ENCODE results near the gene SEZ6L2.

The SEZ6L2 gene

GRCh38 chr16:29905668-29906067 is 6.3 kb upstream of the SEZ6L2 start:
- ChIA-PET POLR2A (ENCODE audit: low non-redundant PET) (no interaction called here), CTCF (no interaction called here)
- TF ChIP-seq, protein P1, sequence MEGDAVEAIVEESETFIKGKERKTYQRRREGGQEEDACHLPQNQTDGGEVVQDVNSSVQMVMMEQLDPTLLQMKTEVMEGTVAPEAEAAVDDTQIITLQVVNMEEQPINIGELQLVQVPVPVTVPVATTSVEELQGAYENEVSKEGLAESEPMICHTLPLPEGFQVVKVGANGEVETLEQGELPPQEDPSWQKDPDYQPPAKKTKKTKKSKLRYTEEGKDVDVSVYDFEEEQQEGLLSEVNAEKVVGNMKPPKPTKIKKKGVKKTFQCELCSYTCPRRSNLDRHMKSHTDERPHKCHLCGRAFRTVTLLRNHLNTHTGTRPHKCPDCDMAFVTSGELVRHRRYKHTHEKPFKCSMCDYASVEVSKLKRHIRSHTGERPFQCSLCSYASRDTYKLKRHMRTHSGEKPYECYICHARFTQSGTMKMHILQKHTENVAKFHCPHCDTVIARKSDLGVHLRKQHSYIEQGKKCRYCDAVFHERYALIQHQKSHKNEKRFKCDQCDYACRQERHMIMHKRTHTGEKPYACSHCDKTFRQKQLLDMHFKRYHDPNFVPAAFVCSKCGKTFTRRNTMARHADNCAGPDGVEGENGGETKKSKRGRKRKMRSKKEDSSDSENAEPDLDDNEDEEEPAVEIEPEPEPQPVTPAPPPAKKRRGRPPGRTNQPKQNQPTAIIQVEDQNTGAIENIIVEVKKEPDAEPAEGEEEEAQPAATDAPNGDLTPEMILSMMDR (conservative IDR thresholded peaks at IDR 0.05; ENCODE audit: low read depth), result no peak
- no peak overlapping the region for H3K27ac ChIP-seq
- DNase-seq (ENCODE audit: low spot score), result no peak

GRCh38 chr16:29904947-29905346 is 5.6 kb upstream of the SEZ6L2 start:
- no peak for DNase-seq (ENCODE audit: low spot score)
- ChIA-PET POLR2A (ENCODE audit: low non-redundant PET) (no interaction called here), CTCF (no interaction called here)
- TF ChIP-seq, protein P1 (conservative IDR thresholded peaks at IDR 0.05; ENCODE audit: low read depth), result no peak
- H3K27ac ChIP-seq, result no peak overlapping the region

- TF ChIP-seq, protein P1 (conservative IDR thresholded peaks at IDR 0.05; ENCODE audit: low read depth), result no peak
- ChIA-PET CTCF (no interaction called here), POLR2A (ENCODE audit: low non-redundant PET) (no interaction called here)
- H3K27ac ChIP-seq, result no peak overlapping the region; the same call in 1 of the 2 replicates
- DNase-seq (ENCODE audit: low spot score), result no peak
These were observed 4.2 kb upstream of the SEZ6L2 start for GRCh38 chr16:29903590-29903989.

GRCh38 chr16:29901607-29901945 is 2.2 kb upstream of the SEZ6L2 start:
- TF ChIP-seq, protein P1 (conservative IDR thresholded peaks at IDR 0.05; ENCODE audit: low read depth), result no peak
- ChIA-PET POLR2A (ENCODE audit: low non-redundant PET) (no interaction called here), CTCF (interaction anchor here (0.7 to 1.3 kb wide), 2 partner anchors 23 to 130 kb away, joined by 3 read pairs; no protein-coding TSS in a partner anchor)
- DNase-seq (ENCODE audit: low spot score), result no peak
- peak overlapping the region; percentile 80 for H3K27ac ChIP-seq

DNA sequence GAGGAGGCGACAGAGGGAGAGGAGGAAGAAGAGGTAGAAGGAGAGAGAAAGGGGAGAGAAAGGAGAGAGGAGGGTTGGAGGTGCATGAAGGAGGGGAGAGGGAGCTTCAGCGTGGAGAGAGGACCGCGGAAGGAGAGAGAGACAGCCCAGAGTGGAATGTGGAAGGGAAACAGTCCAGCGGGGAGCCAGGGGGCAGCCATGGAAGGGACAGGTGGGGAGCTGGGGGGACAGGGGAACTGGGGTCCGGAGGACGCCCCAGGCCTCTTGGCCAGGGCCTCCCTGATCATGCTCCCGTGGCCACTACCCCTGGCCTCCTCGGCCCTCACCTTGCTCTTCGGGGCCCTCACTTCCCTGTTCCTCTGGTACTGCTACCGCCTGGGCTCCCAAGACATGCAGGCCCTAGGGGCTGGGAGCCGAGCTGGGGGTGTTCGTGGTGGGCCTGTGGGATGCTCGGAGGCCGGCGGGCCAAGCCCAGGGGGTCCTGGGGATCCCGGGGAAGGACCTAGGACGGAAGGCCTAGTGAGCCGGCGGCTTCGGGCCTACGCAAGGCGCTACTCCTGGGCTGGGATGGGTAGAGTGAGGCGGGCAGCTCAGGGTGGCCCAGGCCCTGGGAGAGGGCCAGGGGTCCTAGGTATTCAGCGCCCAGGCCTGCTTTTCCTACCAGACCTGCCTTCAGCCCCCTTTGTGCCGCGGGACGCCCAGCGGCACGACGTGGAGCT is 1.7 kb upstream of the SEZ6L2 start:
- DNase-seq (ENCODE audit: low spot score), result no peak
- CTCF ChIA-PET, result interaction anchor here (0.7 to 1.3 kb wide), 2 partner anchors 23 to 131 kb away, joined by 3 read pairs; no protein-coding TSS in a partner anchor
- TF ChIP-seq, protein P1 (conservative IDR thresholded peaks at IDR 0.05; ENCODE audit: low read depth), result no peak
- POLR2A ChIA-PET (ENCODE audit: low non-redundant PET), result interaction anchor here (0.6 to 0.9 kb wide), 4 partner anchors 61 to 102 kb away, joined by 3 to 5 read pairs (median 4); partner anchors contain the start of gene TMEM219
- H3K27ac ChIP-seq, result peak overlapping the region; percentile 80

- ChIA-PET POLR2A (ENCODE audit: low non-redundant PET) (interaction anchor here (0.7 to 0.9 kb wide), 4 partner anchors 26 to 103 kb away, joined by 3 to 5 read pairs (median 4); partner anchors contain the start of genes KCTD13 and TMEM219), CTCF (interaction anchor here (0.6 to 1.0 kb wide), 3 partner anchors 35 to 460 kb away, joined by 3 read pairs; no protein-coding TSS in a partner anchor)
- TF ChIP-seq, protein P1 (conservative IDR thresholded peaks at IDR 0.05; ENCODE audit: low read depth), result no peak
- DNase-seq (ENCODE audit: low spot score), result peak; percentile 87
- H3K27ac ChIP-seq, result peak within 1 kb of the TSS; percentile 80
These were observed 945 bp upstream of the SEZ6L2 start, which contains the start of gene ASPHD1 for GRCh38 chr16:29900102-29900887. ASPHD1 (plus strand) TSS chr16:29900488; CDS start chr16:29900972, 484 bp downstream.

Measured in RWPE1 (cell line).